ENCODE measurements around the gene PPID. TPM values are rescaled to one million over a fixed set of nuclear protein-coding genes. Genes with fewer than 3 reads are reported as not detected.

Gene PPID
- total and polyA plus RNA-seq, 2 donors (not counting 3 experiments of a cell fraction or from before 2014, with no cell fraction given): 11.5 to 25.7 TPM

GRCh38 chr4:158673633-158674032 lies 49.6 kb downstream of the PPID start:
- dilution Hi-C loops (cut with MboI; ENCODE audit: extremely low pct_ligation_motif_present, low sequenced_read_pairs): no loop called here
- CTCF ChIA-PET: no interaction called here
- Histone ChIP-seq H4K20me1 (replicated peaks; ENCODE audit: control insufficient read depth, extremely low read depth, insufficient read depth, low read length) (no peaks in the 10 kb centered on the region), H3K27me3 (ENCODE audit: control insufficient read depth in 2 of 2, insufficient read depth in 2 of 2, low read length in 2 of 2) (no peaks in the 10 kb centered on the region), H3K9ac (replicated peaks; ENCODE audit: extremely low read depth, insufficient read depth, low read length) (no peak overlapping the region), H3K79me2 (ENCODE audit: control insufficient read depth, insufficient read depth, low read length) (peaks cover 24% of the 10 kb centered on the region), H3K4me1 (ENCODE audit: control insufficient read depth, extremely low read depth, insufficient read depth, low read length) (peaks cover 11% of the 10 kb centered on the region), H3K4me2 (ENCODE audit: insufficient read depth, low read length) (no peak overlapping the region), H2AFZ (ENCODE audit: low read depth, low read length) (no peak overlapping the region), H3K9me3 (replicated peaks; ENCODE audit: control insufficient read depth, insufficient read depth, low read length) (no peaks in the 10 kb centered on the region), H3K36me3 (ENCODE audit: control insufficient read depth in 2 of 2, extremely low read depth in 1 of 2, insufficient read depth in 2 of 2, low read length in 2 of 2) (no peaks in the 10 kb centered on the region), H3K4me3 (replicated peaks in 1 of 3; ENCODE audit: insufficient read depth in 1 of 3, low read depth in 1 of 3, low read length in 3 of 3) (no peak overlapping the region), H3K27ac (ENCODE audit: insufficient read depth, low read depth, low read length) (no peak overlapping the region), H3K9me1 (replicated peaks; ENCODE audit: control insufficient read depth, extremely low read depth, insufficient read depth, low read length) (no peaks in the 10 kb centered on the region)
- BruUV-seq (replicated peaks): no TSS peak
- TF ChIP-seq FOS (IDR thresholded peaks at IDR 0.05; ENCODE audit: borderline replicate concordance, insufficient read depth, low read length) (no peak), CTCF (IDR thresholded peaks at IDR 0.05; ENCODE audit: extremely low read depth in 1 of 2, insufficient read depth in 1 of 2, low read depth in 1 of 2, low read length in 2 of 2) (no peak), MYC (IDR thresholded peaks at IDR 0.05; ENCODE audit: low read depth, low read length) (no peak), EZH2 (IDR thresholded peaks at IDR 0.05; ENCODE audit: borderline replicate concordance, low read depth, low read length, severe bottlenecking) (no peak), JUN (IDR thresholded peaks at IDR 0.05; ENCODE audit: borderline replicate concordance, insufficient read depth, insufficient read length, low read depth) (no peak), POLR2AphosphoS5 (IDR thresholded peaks at IDR 0.05; ENCODE audit: insufficient read depth, low read depth, low read length) (no peak)
- FAIRE-seq (no peak), DNase-seq (ENCODE audit: low read depth, low spot score) (no peak)
- POLR2A ChIA-PET: no interaction called here
- intact Hi-C loops (cut with micrococcal nuclease): loop anchor here (2.0 to 5.0 kb wide), 5 partner anchors 149 to 773 kb away; no protein-coding TSS in a partner anchor

Data from endothelial cell of umbilical vein (primary cell).